ENCODE measurements around the gene PPP2R5C. TPM values are rescaled to one million over a fixed set of nuclear protein-coding genes. Genes with fewer than 3 reads are reported as not detected.

The PPP2R5C gene
- polyA plus RNA-seq, 1 donor: 59.1 TPM

DNA sequence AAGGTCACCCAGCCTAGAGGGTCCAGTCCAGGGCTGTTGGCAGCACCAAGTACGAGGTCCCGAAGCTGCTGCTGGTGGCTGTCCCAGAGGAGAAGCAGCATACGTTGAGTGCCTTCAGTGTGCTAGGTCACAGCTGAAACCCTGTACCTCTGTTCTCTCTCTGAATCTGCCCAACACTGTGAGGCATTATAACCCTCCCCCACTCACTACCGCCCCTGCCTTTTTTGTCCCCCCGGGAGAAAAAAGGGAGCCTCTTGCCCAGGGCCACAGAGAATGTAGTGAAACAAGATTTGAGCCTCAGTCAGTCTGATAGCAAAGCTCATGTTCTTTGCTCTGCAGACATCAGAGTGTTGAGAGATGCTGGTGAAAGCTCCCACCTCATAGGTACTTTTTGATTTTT is 53.4 kb downstream of the PPP2R5C start:
- DNase-seq (ENCODE audit: low read depth): no peak

DNA sequence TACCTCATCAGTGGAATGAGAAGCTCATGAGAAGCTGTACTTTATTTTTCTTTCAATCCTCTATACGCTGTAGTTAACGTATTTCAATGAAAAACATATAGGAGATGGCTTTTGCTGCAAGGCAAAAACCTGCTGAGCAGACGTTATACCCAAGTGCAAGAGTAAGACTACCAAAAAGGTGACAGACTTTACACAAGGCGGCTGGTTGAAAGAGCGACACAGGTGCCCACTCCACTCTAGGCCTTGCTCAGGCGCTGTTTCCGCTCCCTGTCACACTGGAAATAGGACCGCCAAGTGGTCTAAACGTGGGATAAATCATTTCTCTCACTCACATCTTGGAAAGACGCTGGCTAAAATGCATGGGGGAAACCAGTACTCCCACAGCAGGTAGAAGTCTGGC is 54.5 kb downstream of the PPP2R5C start:
- DNase-seq (ENCODE audit: low read depth): no peak

DNA sequence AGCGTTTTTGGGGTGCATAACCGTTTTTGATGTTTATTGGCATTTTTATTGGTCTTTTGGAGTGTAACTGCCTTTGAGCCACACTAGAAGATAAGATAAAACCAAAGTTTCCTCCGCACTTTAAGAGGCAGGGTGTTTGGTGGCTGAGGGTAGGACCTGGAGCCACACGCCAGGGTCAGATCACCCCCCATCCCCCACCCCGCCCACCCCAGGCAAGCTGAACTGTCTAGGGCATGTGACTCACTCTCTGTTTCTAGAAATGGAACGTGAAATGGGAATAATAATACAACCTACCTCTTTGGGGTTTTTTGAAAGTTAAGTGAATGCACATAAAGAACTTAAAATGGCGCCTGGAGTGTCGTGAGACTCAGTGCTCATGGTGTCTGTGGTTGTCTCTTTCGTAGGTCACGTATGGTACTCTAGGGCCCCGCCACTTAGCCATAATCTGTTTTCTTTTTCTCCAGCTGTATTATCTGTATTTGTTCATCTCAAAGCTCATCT is 56.0 kb downstream of the PPP2R5C start:
- DNase-seq (ENCODE audit: low read depth): no peak

DNA sequence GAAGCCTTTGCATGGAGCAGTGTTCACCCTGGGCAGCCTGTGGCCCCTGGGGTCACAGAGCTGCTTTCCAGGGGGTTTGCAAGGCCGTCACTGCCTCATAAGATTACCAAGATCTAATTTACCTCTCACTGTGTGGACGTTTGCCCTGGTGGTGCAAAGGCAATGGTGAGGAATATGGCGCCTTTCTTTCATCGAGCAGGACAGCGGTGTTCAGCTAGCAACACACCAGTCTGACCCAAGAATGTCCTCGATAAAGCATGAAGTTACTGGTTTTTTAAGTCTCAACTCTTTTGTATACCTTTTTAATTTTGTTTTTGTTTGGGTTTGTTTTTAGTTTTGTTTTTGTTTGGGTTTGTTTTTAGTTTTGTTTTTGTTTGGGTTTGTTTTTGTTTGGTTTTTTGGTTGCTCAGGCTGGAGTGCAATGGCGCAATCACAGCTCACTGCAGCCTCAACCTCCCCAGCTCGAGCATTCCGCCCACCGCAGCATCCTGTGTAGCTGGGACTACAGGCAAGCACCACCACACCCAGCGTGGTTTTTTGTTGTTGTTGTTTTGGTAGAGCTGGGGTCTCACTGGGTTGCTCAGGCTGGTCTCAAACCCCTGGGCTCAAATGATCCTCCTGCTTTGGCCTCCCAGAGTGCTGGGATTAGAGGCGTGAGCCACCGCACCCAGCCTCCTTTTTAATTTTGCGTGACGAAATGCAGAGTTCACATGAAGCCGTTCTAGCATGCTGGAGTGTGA is 57.9 kb downstream of the PPP2R5C start:
- DNase-seq (ENCODE audit: low read depth): no peak

DNA sequence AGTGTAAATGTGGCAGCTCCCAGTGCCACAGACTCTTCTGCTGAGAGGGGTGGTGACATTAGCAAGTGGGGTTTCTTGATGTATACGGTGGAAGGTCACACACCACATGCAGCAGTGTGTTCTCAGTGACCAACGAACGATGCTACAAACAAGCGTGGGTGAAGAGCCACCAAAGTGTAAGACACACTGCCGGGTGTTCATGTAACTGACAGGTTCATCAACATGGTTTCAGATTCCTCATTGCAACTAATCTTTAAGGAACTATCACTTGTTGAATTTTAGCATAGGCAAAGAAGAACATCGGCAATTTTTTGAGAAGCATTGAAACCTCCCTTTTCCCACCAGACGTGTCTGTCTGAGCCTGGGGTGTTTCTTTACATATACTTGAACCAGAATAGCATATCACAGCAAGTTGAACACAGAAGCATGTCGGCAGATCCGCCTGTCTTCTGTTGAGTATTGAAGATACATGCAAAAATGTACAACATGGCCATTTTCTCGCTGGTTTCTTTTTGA is 58.8 kb downstream of the PPP2R5C start:
- no peak for DNase-seq (ENCODE audit: low read depth)

DNA sequence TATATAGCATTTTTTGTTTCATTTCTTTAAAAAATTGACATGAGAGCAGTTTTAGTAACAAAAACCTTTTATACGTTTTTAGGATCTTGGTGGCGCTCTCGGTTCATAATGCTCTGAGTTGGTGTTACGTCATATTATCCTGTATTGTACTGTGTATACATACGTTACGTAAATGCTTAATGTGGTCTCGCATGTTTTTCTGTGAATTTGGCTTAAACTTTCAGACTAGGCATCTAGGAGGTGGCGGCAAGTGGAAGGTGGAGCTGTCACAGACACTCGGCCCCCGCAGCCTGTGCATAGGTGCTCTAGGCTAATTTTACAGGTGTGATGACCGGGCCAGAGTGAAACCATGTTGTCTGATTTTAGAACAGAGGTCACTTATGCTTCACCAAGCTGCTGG is 60.0 kb downstream of the PPP2R5C start:
- no peak for DNase-seq (ENCODE audit: low read depth)

DNA sequence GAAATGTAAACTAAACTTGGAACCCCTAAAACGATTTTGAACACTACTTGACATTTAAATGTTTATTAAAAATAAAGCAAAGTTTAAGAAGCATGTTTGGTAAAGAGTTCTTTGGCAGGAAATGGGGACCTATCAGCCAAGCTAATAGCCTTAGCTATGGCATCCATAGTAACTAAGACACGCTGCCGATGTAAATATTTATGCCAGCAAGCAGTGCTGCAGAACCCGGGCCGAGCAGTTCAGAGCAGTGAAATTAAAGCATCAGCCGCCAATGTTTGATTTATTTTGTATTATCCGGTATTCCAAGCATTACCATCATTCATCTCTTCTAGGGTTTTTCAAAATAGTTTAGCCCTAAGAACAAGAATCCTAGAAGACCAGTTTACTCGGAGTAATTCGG is 61.6 kb downstream of the PPP2R5C start:
- no peak for DNase-seq (ENCODE audit: low read depth)

DNA sequence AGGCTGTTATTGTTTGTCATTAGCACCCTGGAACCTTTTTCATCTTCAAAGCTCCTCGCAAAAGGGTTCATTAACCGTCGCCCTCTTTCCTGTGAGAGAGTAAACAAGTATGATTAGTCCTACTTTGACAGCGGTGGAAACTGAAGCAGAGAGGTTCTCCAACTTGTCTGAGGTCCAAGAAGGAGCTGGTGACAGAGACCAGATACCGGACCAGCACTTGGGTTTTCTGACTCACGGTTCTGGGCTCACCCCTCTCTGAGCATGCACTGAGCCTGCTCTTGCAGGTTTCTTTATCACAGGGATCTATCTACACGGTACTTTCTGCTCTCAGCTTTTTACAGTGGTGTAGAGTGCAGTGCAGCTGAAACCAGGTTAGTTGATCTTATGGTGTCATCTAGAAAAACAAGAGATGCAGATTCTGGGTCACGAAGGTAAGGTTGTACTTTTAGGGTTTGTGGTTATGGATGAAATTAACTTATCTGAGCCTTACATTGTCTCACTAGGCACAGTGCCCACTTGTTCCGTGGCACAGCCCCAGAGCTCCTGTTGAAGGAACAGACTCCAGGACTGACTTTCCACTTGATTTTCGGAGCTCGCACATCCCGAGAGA is 62.1 kb downstream of the PPP2R5C start:
- no peak for DNase-seq (ENCODE audit: low read depth)

DNA sequence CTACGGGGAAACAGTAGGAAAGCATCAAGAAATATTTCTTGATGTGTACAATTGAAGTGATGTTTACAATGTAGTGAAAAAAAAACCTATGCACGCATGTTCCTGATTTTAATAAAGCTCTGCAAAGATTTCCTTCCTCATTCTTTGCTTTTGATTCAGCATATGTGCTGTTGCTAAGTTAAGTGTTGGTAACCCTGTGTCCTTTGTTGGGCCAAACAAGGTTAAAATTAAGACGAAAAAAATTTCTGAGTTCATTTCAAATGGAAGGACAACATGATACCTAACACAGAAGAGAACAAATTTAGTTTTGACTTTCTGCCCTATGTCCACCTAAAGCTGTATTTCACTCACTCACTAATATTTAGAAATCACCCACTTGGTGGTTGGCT is 62.8 kb downstream of the PPP2R5C start:
- DNase-seq (ENCODE audit: low read depth): no peak

DNA sequence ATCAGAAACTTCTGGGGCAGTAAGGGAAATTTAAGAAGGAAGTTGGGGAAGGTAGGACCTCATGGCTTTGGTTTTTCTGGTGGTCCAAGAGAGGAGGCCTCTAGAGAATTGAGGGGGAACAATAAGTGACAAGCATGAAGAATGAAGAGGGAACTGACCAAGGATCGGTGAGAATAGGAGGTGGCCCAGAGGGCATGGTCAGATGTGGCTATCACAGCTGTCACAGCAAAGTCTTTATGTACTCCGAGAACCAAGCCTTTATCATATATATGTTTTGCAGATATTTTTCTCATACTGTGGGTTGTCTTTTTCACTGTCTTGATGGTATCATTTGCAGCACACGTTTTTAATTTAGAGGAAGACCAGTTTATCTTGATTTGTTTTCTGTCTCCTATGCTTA is 64.3 kb downstream of the PPP2R5C start:
- DNase-seq (ENCODE audit: low read depth): no peak

DNA sequence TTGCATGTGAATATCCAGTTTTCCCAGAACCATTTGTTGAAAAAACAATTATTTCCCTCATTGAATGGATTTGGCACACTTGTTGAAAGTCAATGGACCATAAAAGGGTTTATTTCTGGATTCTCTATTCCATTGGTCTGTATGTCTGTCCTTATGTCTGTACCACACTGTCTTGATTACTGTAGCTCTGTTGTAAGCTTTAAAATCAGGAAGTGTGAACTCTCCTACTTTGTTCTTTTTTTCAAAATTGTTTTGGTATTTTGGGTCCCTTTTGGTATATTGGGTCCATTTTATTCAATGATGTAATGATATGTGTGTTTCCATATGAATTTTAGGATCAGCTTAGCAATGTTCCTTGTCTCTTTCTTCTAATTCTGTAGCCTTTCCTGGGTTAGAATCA is 64.8 kb downstream of the PPP2R5C start:
- no peak for DNase-seq (ENCODE audit: low read depth)

DNA sequence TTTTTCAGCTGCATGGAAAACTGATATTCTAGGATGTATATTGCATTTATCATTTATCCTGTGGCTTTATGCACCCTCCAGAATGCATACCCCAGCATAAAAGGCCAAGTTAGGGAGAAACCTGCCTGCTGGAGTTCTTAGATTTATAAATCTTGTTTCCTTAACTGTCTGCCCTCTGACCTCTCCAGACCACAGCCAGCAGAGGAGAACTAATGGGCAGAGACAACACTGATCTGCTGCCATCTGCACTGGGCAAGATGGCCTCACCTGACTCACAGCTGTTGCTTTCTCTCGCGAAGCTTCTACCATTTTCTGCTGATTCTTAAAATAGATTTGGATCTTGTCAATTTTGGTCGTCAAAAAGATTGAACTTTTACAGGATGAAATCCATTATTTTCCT is 65.8 kb downstream of the PPP2R5C start:
- no peak for DNase-seq (ENCODE audit: low read depth)

DNA sequence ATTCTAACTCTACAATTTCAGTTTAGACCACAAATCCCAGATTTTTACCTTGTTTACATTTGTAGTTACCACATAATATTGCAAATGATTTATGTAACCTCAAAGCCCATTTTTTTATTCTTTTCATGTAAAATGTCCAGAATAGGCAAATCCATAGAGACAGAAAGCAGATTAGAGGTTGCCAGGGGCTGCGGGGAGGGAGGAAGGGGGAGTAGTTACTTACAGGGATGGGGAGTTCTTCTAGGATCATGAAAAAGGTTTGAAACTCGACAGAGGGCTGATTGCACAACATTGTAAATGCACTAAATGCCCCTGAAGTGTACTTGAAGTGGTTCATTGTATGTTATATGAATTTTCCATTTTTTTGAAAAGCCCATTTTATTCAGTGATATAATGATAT is 66.5 kb downstream of the PPP2R5C start:
- DNase-seq (ENCODE audit: low read depth): no peak

DNA sequence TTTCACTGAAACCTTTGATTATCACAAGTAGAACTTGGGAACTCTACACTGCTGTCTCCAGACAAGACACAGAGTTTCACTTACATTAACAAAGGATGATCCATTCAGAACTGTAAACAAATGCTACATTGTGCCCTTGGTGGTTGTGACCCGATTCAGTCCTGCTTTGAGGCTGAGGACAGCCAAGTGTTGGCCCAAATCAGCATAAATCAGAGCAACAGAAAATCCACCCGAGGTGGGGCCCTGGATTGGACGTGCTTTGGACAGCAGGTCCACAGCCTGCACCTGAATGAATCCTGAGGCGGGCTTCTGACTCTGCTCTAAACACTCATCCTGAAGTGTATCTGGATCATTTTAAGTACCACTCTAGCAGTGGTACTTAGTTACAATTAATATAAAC is 68.8 kb downstream of the PPP2R5C start:
- no peak for DNase-seq (ENCODE audit: low read depth)

DNA sequence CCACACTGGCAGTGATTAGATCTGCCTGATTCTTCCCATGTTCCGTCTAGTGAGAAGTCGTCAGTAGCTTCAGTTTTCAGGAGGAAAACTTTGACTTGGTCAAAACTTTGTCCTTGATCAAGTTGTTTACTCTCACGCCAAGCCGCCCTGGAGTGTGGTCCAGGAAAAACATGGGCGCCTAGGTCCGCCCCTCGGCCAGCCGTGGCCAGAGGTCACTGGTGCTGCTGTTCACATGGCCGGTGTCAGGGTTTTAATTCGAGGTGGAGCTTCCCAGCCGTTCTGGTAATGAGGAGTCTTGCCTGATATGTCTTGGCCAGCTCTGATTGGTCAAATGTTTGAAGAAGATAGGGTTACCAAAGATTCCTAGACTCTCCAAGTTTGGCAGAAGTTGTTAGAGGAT is 71.5 kb downstream of the PPP2R5C start:
- DNase-seq (ENCODE audit: low read depth): no peak

DNA sequence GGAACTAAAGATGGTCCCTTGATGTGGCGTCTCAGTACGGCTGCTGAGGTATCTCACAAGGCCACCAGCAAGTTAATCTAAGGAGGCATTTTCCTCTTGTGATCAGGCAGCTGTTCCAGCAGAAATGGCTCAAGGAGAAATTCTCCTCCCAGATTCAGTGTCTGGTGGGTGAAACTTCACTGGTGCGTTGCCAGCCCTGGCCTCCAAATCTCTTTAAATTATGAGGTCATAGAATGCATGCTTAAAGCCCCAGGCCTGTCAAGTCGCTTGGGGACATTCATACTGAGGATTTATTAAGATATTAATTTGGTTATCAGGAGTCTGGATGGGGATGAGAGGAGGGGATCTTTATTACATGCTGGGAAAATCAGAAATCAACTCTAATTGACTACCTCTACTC is 72.9 kb downstream of the PPP2R5C start:
- no peak for DNase-seq (ENCODE audit: low read depth)

DNA sequence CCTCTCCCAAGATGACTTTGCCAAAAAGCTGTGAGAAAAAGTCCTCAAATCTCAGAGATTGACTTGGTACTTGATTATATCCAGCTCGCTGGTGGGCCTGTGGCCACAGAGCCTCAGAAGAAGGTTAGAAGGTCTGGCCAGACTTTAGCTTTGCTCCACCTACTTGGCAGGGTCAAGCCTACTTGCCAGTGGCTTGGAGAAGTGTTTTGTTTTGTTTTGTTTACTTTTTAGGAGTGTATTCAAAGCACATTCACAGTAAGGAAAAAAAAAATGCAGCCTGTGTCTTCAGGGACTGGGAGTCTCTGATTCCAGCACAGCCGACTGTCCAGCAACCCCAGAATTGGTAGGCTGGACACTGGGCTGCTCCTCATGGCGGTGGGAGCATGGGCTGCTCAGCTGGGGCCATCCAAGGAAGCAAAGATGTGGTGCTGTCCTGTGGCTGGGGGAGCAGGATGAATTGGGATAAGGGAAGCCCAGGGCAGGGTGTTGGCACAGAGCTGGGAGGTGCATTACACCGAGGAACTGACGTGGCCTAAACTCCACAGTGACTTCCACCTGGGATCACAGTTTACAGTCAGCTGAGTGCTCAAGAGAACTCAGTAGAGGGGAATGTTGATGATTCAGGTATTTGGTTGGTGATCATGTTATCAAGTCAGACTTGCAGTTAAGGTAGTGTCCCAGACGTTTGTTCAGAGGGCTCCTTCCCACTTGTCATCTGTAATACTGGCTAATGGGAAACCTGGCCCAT is 73.5 kb downstream of the PPP2R5C start:
- DNase-seq (ENCODE audit: low read depth): no peak

DNA sequence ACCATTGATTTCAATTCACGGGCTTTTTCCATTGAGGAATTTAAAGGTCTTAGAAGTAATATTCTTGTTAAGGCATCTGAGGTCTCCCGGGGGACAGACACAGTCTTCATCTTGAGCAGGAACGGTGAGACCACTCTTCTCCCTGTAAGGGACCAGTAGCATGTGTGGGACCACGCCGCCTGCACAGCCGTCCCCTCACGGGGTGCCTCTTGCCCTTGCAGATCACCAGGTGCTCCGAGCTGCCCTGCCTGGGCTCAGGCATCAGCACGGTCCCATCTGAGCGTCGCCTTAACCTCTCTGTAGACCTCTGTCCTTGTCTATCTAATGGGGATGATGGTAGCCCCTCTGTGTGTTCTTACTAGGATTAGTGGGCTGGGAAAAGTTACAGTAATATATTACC is 74.1 kb downstream of the PPP2R5C start:
- DNase-seq (ENCODE audit: low read depth): no peak

DNA sequence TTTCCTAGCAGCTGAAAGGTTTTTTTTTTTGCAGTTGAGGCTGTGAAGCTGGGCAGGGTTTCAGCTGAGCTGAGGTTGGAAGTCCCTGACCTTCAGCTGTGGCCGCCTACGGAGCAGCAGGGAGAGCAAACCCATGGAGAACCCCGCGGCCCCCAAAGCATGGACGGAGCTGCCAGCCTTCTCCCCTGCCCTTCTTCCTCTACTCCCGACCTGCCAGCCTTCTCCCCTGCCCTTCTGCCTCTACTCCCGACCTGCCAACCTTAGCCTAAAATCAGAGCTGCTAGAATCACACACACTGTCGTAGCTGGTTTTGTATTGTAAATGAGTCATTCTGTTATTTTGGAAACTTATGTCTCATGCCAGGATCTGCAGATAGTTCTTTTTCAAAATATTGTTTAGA is 74.6 kb downstream of the PPP2R5C start:
- no peak for DNase-seq (ENCODE audit: low read depth)

DNA sequence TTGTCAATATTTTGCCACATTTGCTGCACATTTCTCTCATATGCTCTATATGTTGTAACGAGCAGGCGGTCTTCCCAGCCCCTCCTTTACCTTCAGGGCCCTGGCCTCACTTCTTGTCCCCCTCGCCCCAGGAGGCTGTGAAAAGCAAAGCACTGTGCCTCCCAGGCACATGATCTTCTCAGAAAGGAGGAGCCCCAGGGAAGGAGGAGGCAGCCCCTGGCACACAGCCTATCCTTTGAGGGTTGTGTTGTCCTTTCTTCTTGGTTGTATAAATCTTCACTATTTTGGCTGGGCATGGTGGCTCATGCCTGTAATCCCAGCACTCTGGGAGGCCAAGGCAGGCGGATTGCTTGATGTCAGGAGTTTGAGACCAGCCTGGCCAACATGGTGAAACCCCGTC is 77.0 kb downstream of the PPP2R5C start:
- no peak for DNase-seq (ENCODE audit: low read depth)

DNA sequence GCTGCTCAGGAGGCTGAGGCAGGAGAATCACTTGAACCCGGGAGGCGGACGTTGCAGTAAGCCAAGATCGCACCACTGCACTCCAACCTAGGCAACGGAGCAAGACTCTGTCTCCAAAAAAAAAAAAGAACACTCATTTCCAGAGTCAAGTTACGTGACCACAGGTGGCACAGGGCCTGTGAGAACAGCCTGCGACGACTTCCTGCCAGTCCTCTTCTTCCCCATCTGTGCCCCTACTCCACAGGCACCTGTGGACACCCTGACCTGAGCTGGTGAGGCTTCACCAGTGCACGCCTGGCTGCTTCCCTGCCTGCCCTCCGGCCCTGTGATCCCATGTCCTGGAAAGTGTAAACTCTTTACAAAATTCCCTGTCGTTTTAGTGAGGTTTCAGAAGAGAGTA is 77.7 kb downstream of the PPP2R5C start:
- DNase-seq (ENCODE audit: low read depth): no peak

DNA sequence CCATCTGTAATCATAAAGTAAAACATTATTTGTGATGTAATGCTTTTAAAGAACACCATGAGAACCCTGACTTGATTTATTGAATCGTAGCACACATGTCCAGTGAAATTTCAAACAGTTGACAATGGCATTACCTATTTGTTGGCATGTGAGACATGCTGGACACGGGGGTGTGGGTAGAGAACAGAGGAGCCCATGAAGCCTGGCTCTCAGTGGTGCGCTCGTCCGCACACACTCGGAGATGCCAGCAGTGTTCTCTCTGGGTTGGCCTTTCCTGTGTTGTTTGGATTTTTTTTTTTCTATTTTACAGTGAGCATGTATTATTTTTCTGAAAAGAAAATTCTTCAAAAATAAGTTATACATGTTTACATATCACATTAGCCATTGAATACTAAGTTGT is 78.2 kb downstream of the PPP2R5C start:
- no peak for DNase-seq (ENCODE audit: low read depth)
